D721Med (cell line): ENCODE results near the gene NOM1.

Experiments used
- DNase-seq: peaks from one replicate; pipeline ENCODE4 v3.0.0; 2011; ENCODE audit warnings: low spot score; ENCODE audit not compliant: insufficient read length
- FAIRE-seq: peaks from 2 replicates; lab custom pipeline; 2011; peaks lifted over from hg19 to GRCh38; lab: Jason Lieb, UNC
- CTCF ChIP-seq: IDR thresholded peaks from 2 replicates; pipeline ENCODE4 v1.5.1; 2012; ENCODE audit warnings: mild to moderate bottlenecking, control low read depth; ENCODE audit not compliant: insufficient read depth; ENCODE audit errors: missing control alignments

NOM1 gene

GRCh38 chr7:157017603-157018327 lies 68.3 kb downstream of the NOM1 start:
- FAIRE-seq (no peak), DNase-seq (no peak)
- no peak for TF ChIP-seq CTCF

GRCh38 chr7:157018328-157018996 lies 69.0 kb downstream of the NOM1 start:
- TF ChIP-seq CTCF, result no peak
- FAIRE-seq, result no peak
- no peak for DNase-seq

- TF ChIP-seq CTCF, result no peak
- peak; percentile 13 for DNase-seq
- no peak for FAIRE-seq
Measured at GRCh38 chr7:157018997-157019608, 69.6 kb downstream of the NOM1 start.

- no peak for FAIRE-seq
- no peak for DNase-seq
- TF ChIP-seq CTCF, result no peak
Measured at GRCh38 chr7:157019718-157020451, 70.4 kb downstream of the NOM1 start.

- no peak for TF ChIP-seq CTCF
- FAIRE-seq (no peak), DNase-seq (no peak)
Measured at GRCh38 chr7:157020514-157021070, 71.1 kb downstream of the NOM1 start.

GRCh38 chr7:157021071-157021870 lies 71.8 kb downstream of the NOM1 start:
- FAIRE-seq (no peak), DNase-seq (no peak)
- no peak for TF ChIP-seq CTCF
